ENCODE results near the gene ACVRL1. TPM values are rescaled to one million over a fixed set of nuclear protein-coding genes. Genes with fewer than 3 reads are reported as not detected.

The ACVRL1 gene
- total RNA-seq, 1 donor = 10.8 TPM

- DNase-seq (ENCODE audit: low read depth) = no peak
- no peak for TF ChIP-seq CTCF (IDR thresholded peaks at IDR 0.05; ENCODE audit: insufficient read depth, low read depth, low read length)
Measured at GRCh38 chr12:51873251-51873994, 33.9 kb upstream of the ACVRL1 start.

GRCh38 chr12:51874000-51874399 lies 33.3 kb upstream of the ACVRL1 start:
- DNase-seq (ENCODE audit: low read depth) = peak; percentile 66
- no peak for TF ChIP-seq CTCF (IDR thresholded peaks at IDR 0.05; ENCODE audit: insufficient read depth, low read depth, low read length)
- no peak overlapping the region for H3K4me3 ChIP-seq (ENCODE audit: low read depth, low read length)

More at GRCh38 chr12:51873251-51873994, 33.9 kb upstream of the ACVRL1 start:
- H3K4me3 ChIP-seq (ENCODE audit: low read depth, low read length) = no peak overlapping the region

- no peak for DNase-seq (ENCODE audit: low read depth)
- no peak overlapping the region for H3K4me3 ChIP-seq (ENCODE audit: low read depth, low read length)
- TF ChIP-seq CTCF (IDR thresholded peaks at IDR 0.05; ENCODE audit: insufficient read depth, low read depth, low read length) = no peak
Measured at GRCh38 chr12:51874486-51874885, 32.8 kb upstream of the ACVRL1 start.

DNA sequence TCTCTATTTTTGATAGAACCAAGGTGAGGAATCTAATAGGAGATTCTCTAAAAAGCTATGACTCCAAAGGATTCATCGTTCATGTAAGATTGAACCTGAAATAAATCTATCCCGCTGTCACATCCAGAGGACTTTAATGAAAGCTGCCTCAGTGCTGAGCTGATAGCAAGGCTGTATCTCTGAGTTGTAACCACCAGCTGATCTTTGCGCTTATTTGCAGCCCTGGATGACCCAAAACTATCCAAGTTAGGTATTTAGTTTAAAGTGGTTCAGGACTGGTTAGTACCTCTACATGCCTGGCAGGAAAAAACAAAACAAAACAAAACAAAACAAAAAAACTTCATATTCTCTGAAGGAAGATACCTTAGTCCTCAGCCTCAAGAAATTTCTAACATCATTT lies 28.2 kb upstream of the ACVRL1 start:
- no peak for DNase-seq (ENCODE audit: low read depth)
- TF ChIP-seq CTCF (IDR thresholded peaks at IDR 0.05; ENCODE audit: insufficient read depth, low read depth, low read length) = no peak

GRCh38 chr12:51883295-51883694 lies 24.0 kb upstream of the ACVRL1 start:
- no peak for TF ChIP-seq CTCF (IDR thresholded peaks at IDR 0.05; ENCODE audit: insufficient read depth, low read depth, low read length)
- DNase-seq (ENCODE audit: low read depth) = no peak
- no peak overlapping the region for H3K4me3 ChIP-seq (ENCODE audit: low read depth, low read length)

More for the DNA sequence above, 28.2 kb upstream of the ACVRL1 start:
- H3K4me3 ChIP-seq (ENCODE audit: low read depth, low read length) = no peak overlapping the region

GRCh38 chr12:51883998-51884675 lies 23.2 kb upstream of the ACVRL1 start:
- no peak overlapping the region for H3K4me3 ChIP-seq (ENCODE audit: low read depth, low read length)
- no peak for DNase-seq (ENCODE audit: low read depth)
- TF ChIP-seq CTCF (IDR thresholded peaks at IDR 0.05; ENCODE audit: insufficient read depth, low read depth, low read length) = no peak
